ENCODE data around the gene GALNT12.
A peak's percentile ranks its signal among the peaks of the same experiment; 100 is the strongest.

GALNT12 gene

GRCh38 chr9:98807070-98807813 lies at the start of gene GALNT12:
GALNT12 (plus strand) TSS chr9:98807670; CDS start chr9:98807699, 29 bp downstream.
- peak; percentile 35 for DNase-seq (ENCODE audit: low read depth, low spot score)

GRCh38 chr9:98760231-98760630 lies 47.2 kb upstream of the GALNT12 start:
- DNase-seq (ENCODE audit: low read depth, low spot score), result no peak

GRCh38 chr9:98763986-98764745 lies 43.3 kb upstream of the GALNT12 start:
- no peak for DNase-seq (ENCODE audit: low read depth, low spot score)

GRCh38 chr9:98765256-98765655 lies 42.2 kb upstream of the GALNT12 start:
- DNase-seq (ENCODE audit: low read depth, low spot score), result no peak

- no peak for DNase-seq (ENCODE audit: low read depth, low spot score)
These were observed 40.9 kb upstream of the GALNT12 start for GRCh38 chr9:98766586-98766985.

GRCh38 chr9:98767196-98767595 lies 40.3 kb upstream of the GALNT12 start:
- DNase-seq (ENCODE audit: low read depth, low spot score), result no peak

- no peak for DNase-seq (ENCODE audit: low read depth, low spot score)
These were observed 39.6 kb upstream of the GALNT12 start for GRCh38 chr9:98767915-98768314.

- no peak for DNase-seq (ENCODE audit: low read depth, low spot score)
These were observed 39.1 kb upstream of the GALNT12 start for GRCh38 chr9:98768344-98768743.

- DNase-seq (ENCODE audit: low read depth, low spot score), result no peak
These were observed 36.8 kb upstream of the GALNT12 start for GRCh38 chr9:98770717-98771116.

- no peak for DNase-seq (ENCODE audit: low read depth, low spot score)
These were observed 36.1 kb upstream of the GALNT12 start for GRCh38 chr9:98771209-98771874.

GRCh38 chr9:98772364-98773155 lies 34.9 kb upstream of the GALNT12 start:
- DNase-seq (ENCODE audit: low read depth, low spot score), result no peak

GRCh38 chr9:98773721-98774120 lies 33.7 kb upstream of the GALNT12 start:
- no peak for DNase-seq (ENCODE audit: low read depth, low spot score)

- peak; percentile 34 for DNase-seq (ENCODE audit: low read depth, low spot score)
These were observed 32.7 kb upstream of the GALNT12 start for GRCh38 chr9:98774746-98775145.

- peak; percentile 82 for DNase-seq (ENCODE audit: low read depth, low spot score)
These were observed 31.5 kb upstream of the GALNT12 start for GRCh38 chr9:98775831-98776441.

- DNase-seq (ENCODE audit: low read depth, low spot score), result no peak
These were observed 29.9 kb upstream of the GALNT12 start for GRCh38 chr9:98777618-98778017.

GRCh38 chr9:98778251-98778650 lies 29.2 kb upstream of the GALNT12 start:
- DNase-seq (ENCODE audit: low read depth, low spot score), result no peak

- DNase-seq (ENCODE audit: low read depth, low spot score), result peak; percentile 43
These were observed 28.5 kb upstream of the GALNT12 start for GRCh38 chr9:98778711-98779530.

- no peak for DNase-seq (ENCODE audit: low read depth, low spot score)
These were observed 27.3 kb upstream of the GALNT12 start for GRCh38 chr9:98780059-98780749.

GRCh38 chr9:98781588-98782383 lies 25.7 kb upstream of the GALNT12 start:
- peak; percentile 38 for DNase-seq (ENCODE audit: low read depth, low spot score)
